Liver (tissue), 3 donors: ENCODE results near the gene BNC2.

ENCODE experiments used
- ATF3 ChIP-seq: IDR thresholded peaks from 2 replicates; pipeline ENCODE4 v1.6.1; 2016; ENCODE audit warnings: antibody characterized with exemption
- CTCF ChIP-seq: fragments of 150-350 bp; IDR thresholded peaks from 2 replicates; pipeline ENCODE4 v1.5.1; 2017; ENCODE audit warnings: improper control_type of control experiment, low read depth, low read length; ENCODE audit not compliant: missing input control
- EGR1 ChIP-seq, 2 donors: IDR thresholded peaks; 2 replicates each; pipeline ENCODE4 v1.6.1; 2016 to 2018; ENCODE audit warnings: antibody characterized with exemption in 2 of 2, low read depth in 2 of 2
- FOXA1 ChIP-seq: IDR thresholded peaks from 2 replicates; pipeline ENCODE4 v1.6.1; 2016; ENCODE audit warnings: antibody characterized with exemption
- REST ChIP-seq: IDR thresholded peaks from 2 replicates; pipeline ENCODE4 v1.6.1; 2016; ENCODE audit warnings: antibody characterized with exemption, mild to moderate bottlenecking
- TAF1 ChIP-seq: conservative IDR thresholded peaks from 2 replicates; pipeline ENCODE4 v1.6.1; 2016; ENCODE audit warnings: antibody characterized with exemption, mild to moderate bottlenecking
- donor health status: healthy.
- donor health status: healthy.

GRCh38 chr9:16387382-16387781 is 483.1 kb downstream of the BNC2 start:
- no peak for TF ChIP-seq CTCF
- no peak for TF ChIP-seq REST
- no peak for TF ChIP-seq TAF1
- TF ChIP-seq ATF3: no peak
- no peak for TF ChIP-seq FOXA1
- no peak for TF ChIP-seq EGR1 (IDR thresholded peaks at IDR 0.05; ENCODE audit: low read depth in 2 of 2)
